Left ventricle myocardium inferior (tissue), 1 donor: Measurements from ENCODE around the gene PXDN. TPM values are rescaled to one million over a fixed set of nuclear protein-coding genes. Genes with fewer than 3 reads are reported as not detected.
"Not testable (repeated sequence)": the region's sequence is repeated elsewhere in the genome, so short reads cannot be mapped to it uniquely, and the experiment has no call there.

Source experiments
- DNase-seq: peaks from one replicate; pipeline ENCODE4 v3.0.0-alpha.2; 2020
- H3K27ac ChIP-seq: fragments of 200-600 bp; replicated peaks from 2 replicates; pipeline ENCODE4 v1.8.0; 2021
- H3K27me3 ChIP-seq: fragments of 200-600 bp; 2 replicates; pipeline ENCODE4 v1.8.0; 2021; ENCODE audit warnings: low read depth
- H3K36me3 ChIP-seq: fragments of 200-600 bp; 2 replicates; pipeline ENCODE4 v1.8.0; 2021
- H3K4me1 ChIP-seq: fragments of 200-600 bp; 2 replicates; pipeline ENCODE4 v1.8.0; 2021
- H3K4me3 ChIP-seq: fragments of 200-600 bp; 2 replicates; pipeline ENCODE4 v1.8.0; 2021; ENCODE audit warnings: mild to moderate bottlenecking, moderate library complexity
- H3K9me3 ChIP-seq: fragments of 200-600 bp; replicated peaks from 2 replicates; pipeline ENCODE4 v1.8.0; 2021
- CTCF ChIP-seq: fragments of 200-600 bp; IDR thresholded peaks from 2 replicates; pipeline ENCODE4 v1.8.0; 2021; ENCODE audit warnings: antibody characterized with exemption, mild to moderate bottlenecking, borderline replicate concordance
- intact Hi-C: fragments of 100-400 bp; cut with micrococcal nuclease; formaldehyde crosslinking; loops from one replicate; pipeline ENCODE4 v1.11.0; 2022
- total RNA-seq: library from RNA; stranded (reverse); fragmentation: NEBNext Ultra II Directional; extraction: Animal tissue kit (Norgen Biotek cat#: 25700); gene quantifications from one replicate; pipeline ENCODE4 v1.2.1, GENCODE V29; 2021
- donor health status: DM: no; HTN: yes; CAD: no; lungs with severe emphysema.

The PXDN gene
- total RNA-seq, 1 donor from 2014 or later, result 15.7 TPM

DNA sequence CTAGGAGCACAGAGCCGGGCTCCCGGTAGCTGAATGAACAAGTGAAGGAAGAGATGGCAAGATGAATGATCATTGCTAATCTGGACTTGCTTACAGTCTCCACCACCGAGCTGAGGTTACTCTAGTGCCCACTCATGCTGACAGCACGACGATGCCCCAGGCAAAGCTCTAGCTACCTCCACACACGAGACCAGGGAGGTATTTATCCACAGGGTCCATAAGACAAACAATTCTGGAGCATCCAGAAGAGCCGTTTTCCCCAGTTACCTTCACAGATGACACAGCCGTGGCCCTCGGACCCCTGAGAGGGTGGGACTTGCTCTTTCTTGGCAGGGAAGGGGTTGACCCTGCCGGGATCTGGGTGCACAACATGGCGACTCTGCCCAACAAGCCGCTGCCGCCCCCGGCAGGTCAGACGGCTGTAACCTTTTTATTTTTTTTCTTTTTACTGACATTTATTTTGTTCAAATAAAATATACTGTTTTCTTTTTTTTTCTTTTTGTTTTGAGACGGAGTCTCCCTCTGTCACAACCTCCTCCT, 120.3 kb downstream of the PXDN start:
- peaks cover 2% of the 10 kb centered on the region for H3K9me3 ChIP-seq
- DNase-seq, result no peak
- peaks cover under 1% of the 10 kb centered on the region for H3K36me3 ChIP-seq
- peaks cover 4% of the 10 kb centered on the region for H3K27me3 ChIP-seq
- intact Hi-C loops, result no loop called here
- H3K4me1 ChIP-seq, result peaks cover 16% of the 10 kb centered on the region
- H3K27ac ChIP-seq, result no peak overlapping the region
- H3K4me3 ChIP-seq, result no peak overlapping the region
- TF ChIP-seq CTCF, result no peak

GRCh38 chr2:1622521-1623200, 121.7 kb downstream of the PXDN start:
- Histone ChIP-seq H3K4me1 (peaks cover 16% of the 10 kb centered on the region), H3K36me3 (no peaks in the 10 kb centered on the region), H3K27me3 (peaks cover 4% of the 10 kb centered on the region), H3K27ac (no peak overlapping the region), H3K9me3 (no peaks in the 10 kb centered on the region), H3K4me3 (no peak overlapping the region)
- intact Hi-C loops, result no loop called here
- TF ChIP-seq CTCF, result no peak
- no peak for DNase-seq

- H3K27ac ChIP-seq, H3K4me3 ChIP-seq, DNase-seq, H3K9me3 ChIP-seq, intact Hi-C loops, H3K27me3 ChIP-seq, H3K36me3 ChIP-seq: not testable (repeated sequence)
- peaks cover 16% of the 10 kb centered on the region for H3K4me1 ChIP-seq
Observed at GRCh38 chr2:1621976-1622375, 122.3 kb downstream of the PXDN start.

DNA sequence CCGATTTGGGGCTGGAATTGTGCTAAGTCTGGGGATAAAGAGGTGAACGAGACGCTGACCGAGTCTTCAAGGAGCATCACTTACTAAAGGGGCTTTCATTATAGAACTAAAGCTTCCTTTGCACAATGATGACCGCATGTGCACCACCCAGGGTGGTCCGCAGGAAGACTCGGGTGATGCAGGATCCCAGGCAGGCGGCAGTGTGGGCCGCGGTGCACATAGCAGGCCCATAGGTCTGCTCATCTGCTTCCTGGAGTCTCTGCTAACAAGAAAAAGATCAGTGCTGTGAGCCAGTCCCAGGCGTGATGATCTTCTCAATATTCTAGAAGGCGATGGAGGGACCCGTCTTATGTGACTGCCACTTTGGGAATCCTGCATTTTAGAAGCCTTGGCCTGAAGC, 122.8 kb downstream of the PXDN start:
- TF ChIP-seq CTCF, result no peak
- intact Hi-C loops, result no loop called here
- H3K36me3 ChIP-seq, result no peaks in the 10 kb centered on the region

GRCh38 chr2:1621041-1621440, 123.3 kb downstream of the PXDN start:
- DNase-seq, result no peak
- Histone ChIP-seq H3K36me3 (no peaks in the 10 kb centered on the region), H3K9me3 (no peaks in the 10 kb centered on the region), H3K27me3 (peaks cover 4% of the 10 kb centered on the region), H3K4me1 (peaks cover 11% of the 10 kb centered on the region), H3K27ac (no peak overlapping the region), H3K4me3 (no peak overlapping the region)
- intact Hi-C loops, result no loop called here
- TF ChIP-seq CTCF, result no peak

More for the DNA sequence above, 122.8 kb downstream of the PXDN start:
- no peaks in the 10 kb centered on the region for H3K9me3 ChIP-seq
- peaks cover 16% of the 10 kb centered on the region for H3K4me1 ChIP-seq
- no peak for DNase-seq
- H3K27me3 ChIP-seq, result peaks cover 4% of the 10 kb centered on the region
- H3K4me3 ChIP-seq, result no peak overlapping the region
- no peak overlapping the region for H3K27ac ChIP-seq

- no peak for TF ChIP-seq CTCF
- Histone ChIP-seq H3K27ac (no peak overlapping the region), H3K9me3 (no peaks in the 10 kb centered on the region), H3K27me3 (peaks cover 3% of the 10 kb centered on the region), H3K36me3 (no peaks in the 10 kb centered on the region), H3K4me1 (peaks cover 2% of the 10 kb centered on the region), H3K4me3 (no peak overlapping the region)
- DNase-seq, result no peak
- intact Hi-C loops, result no loop called here
Observed at GRCh38 chr2:1620081-1620480, 124.2 kb downstream of the PXDN start.
